ENCODE measurements around the gene ASH1L. TPM values are rescaled to one million over a fixed set of nuclear protein-coding genes. Genes with fewer than 3 reads are reported as not detected.
A peak's percentile ranks its signal among the peaks of the same experiment; 100 is the strongest.
"Not testable (repeated sequence)": the region's sequence is repeated elsewhere in the genome, so short reads cannot be mapped to it uniquely, and the experiment has no call there.

Gene ASH1L
- total RNA-seq, 1 experiment from 2014 or later: 21.2 TPM

DNA sequence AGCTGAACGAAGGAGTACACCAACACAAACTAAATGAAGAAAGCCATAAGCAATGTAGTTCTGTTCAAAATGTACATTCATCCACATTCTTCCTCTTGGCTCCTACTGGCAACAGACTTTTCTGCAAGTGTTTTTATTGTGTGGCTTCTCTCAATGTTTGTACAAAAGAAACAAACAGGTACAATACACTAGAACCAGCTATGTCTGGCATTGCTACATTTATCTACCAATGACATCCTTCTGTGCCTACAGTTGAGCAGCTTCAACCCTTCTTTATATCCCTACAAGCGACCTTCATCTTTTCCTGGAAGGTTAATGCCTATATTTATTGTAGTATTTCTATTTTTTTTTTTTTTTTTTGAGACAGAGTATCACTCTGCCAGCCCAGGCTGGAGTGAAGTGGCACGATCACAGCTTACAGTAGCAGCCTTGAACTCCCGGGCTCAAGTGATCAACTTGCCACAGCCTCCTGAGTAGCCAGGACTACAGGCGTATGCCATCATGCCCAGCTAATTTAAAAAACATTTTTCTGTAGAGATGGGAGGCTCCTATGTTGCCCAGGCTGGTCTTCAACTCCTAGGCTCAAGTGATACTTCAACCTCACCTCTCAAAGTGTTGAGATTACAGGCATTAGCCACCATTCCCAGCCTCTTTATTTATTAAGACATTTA is 89.3 kb downstream of the ASH1L start:
- no peak for DNase-seq (ENCODE audit: low read depth, low spot score)
- in situ Hi-C loops (cut with HindIII; ENCODE audit: low pct_unique_long_range_greater_than_20kb, low sequenced_read_pairs): no loop called here

DNA sequence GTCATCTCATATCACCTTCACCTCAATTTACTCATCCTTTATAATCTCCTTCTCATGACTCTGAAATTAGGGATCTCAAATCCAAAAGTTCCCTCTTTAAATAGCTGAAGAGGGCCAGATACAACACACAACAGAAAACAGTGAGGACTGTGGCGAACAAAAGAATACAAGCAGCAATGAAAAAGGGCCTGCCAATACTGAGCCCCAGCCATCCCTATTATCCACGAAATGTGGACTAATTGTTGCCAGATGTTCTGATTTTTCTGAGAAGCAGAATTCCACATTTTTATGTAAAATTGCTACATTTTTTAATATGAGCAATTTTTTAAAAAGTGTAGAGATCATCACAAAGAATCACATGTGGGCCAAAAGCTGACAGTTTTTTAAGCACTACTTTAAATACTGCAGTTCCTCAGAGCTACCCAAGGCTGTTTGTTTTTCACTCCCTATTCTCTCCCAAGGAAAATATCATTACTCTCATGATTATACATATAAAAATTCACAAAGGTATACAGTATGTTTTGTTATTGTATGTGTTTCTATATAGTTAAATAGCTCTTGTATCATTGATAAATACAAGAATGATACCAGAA is 90.0 kb downstream of the ASH1L start:
- no peak for DNase-seq (ENCODE audit: low read depth, low spot score)
- in situ Hi-C loops (cut with HindIII; ENCODE audit: low pct_unique_long_range_greater_than_20kb, low sequenced_read_pairs): no loop called here

DNA sequence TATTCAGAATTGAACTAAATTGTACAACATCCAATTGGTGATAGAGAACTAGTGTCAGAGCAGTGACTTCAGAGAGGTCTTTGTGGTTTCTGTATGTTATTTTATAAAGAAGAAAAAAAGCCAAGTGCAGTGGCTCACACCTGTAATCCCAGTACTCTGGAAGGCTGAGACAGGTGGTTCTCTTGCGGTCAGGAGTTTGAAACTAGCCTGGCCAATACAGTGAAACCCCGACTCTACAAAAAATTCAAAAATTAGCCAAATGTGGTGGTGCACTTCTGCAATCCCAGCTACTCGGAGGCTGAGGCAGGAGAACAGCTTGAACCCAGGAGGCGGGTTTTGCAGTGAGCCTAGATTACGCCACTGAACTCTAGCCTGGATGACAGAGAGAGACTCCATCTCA is 90.7 kb downstream of the ASH1L start:
- in situ Hi-C loops (cut with HindIII; ENCODE audit: low pct_unique_long_range_greater_than_20kb, low sequenced_read_pairs): no loop called here
- no peak for DNase-seq (ENCODE audit: low read depth, low spot score)

DNA sequence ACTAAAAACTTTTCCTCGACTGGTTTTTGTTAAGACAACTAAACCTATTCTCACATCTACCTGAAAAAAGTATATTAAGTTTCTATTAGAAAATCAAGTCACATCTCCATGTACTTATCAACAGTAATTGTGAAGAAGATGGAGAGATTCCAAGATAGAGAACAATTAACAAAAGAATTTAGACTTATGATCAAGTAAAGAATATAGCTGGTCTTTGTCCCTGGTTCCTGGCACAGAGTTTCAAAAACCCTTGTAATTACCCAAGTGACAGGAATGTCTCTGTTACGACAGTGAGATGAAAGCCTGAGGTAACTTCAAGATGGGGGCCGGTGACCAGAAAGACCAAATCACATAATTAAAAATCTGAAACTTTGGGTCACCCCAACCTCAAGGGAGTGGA is 91.6 kb downstream of the ASH1L start:
- in situ Hi-C loops (cut with HindIII; ENCODE audit: low pct_unique_long_range_greater_than_20kb, low sequenced_read_pairs): no loop called here

DNA sequence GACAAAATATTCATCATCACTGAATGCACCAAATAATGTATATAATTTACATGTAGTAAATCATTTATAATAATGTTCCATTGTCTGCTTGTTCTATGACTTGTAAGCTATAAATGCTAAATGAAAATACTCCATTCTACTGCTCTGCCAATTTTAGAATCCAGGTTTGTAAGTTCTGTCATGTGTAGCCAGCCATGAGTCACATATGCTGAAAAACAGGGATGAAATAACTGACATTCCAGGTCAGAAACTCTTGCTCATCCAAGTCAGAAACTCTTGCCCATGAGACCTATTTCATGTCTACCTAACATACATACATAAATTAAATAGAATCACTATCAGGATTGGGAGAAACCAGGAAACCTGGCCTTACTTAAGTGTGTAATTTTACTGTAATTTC is 95.6 kb downstream of the ASH1L start:
- no peak for DNase-seq (ENCODE audit: low read depth, low spot score)
- in situ Hi-C loops (cut with HindIII; ENCODE audit: low pct_unique_long_range_greater_than_20kb, low sequenced_read_pairs): no loop called here

More for the DNA sequence above, 91.6 kb downstream of the ASH1L start:
- peak; percentile 23 for DNase-seq (ENCODE audit: low read depth, low spot score)

DNA sequence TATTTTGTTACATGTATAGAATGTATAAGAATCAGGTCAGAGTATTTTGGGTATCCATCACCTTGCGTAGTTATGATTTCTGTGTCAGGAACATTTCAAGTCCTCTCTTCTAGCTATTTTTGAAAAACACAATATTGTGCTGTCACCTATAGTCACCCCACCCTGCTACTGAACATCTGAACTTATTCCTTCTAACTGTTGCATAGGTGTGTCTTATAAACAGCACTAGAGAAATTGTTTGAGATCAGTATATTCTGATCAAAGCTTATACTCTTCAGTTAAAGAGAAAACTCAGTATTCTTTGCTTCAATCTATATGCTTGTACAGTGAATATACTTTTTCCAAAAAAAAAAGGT is 96.0 kb downstream of the ASH1L start:
- in situ Hi-C loops (cut with HindIII; ENCODE audit: low pct_unique_long_range_greater_than_20kb, low sequenced_read_pairs): no loop called here
- no peak for DNase-seq (ENCODE audit: low read depth, low spot score)

DNA sequence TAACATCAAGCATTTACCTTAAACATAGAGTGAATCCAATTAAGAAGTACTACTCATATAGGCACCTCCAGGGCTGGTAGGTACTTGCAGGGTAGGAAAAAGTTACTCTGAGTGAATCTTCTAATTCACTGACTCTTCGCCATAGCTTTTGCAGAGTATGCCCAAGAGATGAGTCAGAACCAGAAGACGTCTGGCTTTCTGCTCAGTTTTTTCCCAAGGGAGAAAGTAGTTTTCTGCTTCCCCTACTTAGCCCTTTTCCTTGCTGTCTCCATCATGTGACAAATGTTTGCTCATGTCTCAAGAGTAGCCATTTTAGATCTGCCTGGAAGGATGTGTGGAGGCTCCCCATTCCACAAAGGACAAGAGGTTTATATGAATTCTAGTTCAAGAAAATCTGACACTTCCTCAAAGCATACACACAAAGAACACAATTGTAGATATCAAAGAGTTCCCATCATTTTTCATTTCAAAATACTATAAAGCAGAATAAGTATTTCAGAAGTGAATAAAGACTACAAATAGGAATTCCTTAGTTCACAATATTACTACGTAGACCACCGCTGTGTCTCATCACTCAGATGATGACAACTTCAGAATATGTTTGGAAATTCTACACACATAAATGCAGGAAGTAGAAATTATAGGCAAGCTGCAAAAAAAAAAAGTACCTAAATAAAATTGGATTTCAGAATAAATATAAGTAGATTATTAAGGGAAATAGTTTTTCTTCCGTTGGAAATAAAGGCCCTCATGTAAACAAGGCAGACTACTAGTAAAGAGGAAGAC is 98.5 kb downstream of the ASH1L start:
- DNase-seq (ENCODE audit: low read depth, low spot score): peak; percentile 50
- in situ Hi-C loops (cut with HindIII; ENCODE audit: low pct_unique_long_range_greater_than_20kb, low sequenced_read_pairs): no loop called here

DNA sequence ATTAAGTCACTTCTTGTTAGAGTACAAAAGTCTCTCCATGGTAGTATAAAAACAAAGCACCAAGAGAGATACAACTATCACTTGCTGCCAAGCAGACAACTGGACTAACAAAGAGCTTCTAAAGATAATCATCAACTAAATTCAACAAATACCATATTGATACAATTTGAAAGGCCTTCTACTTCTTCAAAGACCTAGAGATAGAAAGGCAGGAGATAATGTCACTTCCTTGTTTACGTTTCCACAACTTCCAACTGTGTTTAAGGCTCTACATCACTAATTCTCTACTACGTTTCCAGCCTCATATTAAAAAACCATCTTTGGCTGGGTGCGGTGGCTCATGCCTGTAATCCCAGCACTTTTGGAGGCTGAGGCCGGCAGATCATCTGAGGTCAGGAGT is 104.5 kb downstream of the ASH1L start:
- in situ Hi-C loops (cut with HindIII; ENCODE audit: low pct_unique_long_range_greater_than_20kb, low sequenced_read_pairs): no loop called here
- no peak for DNase-seq (ENCODE audit: low read depth, low spot score)

DNA sequence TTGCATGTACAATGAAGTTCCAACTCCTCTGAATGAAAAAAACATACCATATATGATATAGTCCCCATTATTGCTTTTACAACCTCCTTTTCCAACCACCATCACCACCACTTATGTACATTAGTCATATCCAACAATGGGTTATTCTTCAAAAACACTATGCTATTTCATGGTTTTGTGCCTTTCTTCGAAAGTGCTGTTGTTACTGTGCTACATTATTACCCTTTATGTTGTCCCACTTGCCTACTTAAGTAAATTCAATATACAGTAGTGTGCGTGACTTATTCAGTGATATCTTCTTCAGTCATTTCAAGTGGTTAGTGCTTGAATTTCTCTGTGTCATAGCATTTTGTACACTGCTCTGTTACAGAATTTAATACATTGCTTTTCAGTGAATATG is 105.3 kb downstream of the ASH1L start:
- DNase-seq (ENCODE audit: low read depth, low spot score): peak; percentile 70
- in situ Hi-C loops (cut with HindIII; ENCODE audit: low pct_unique_long_range_greater_than_20kb, low sequenced_read_pairs): no loop called here

DNA sequence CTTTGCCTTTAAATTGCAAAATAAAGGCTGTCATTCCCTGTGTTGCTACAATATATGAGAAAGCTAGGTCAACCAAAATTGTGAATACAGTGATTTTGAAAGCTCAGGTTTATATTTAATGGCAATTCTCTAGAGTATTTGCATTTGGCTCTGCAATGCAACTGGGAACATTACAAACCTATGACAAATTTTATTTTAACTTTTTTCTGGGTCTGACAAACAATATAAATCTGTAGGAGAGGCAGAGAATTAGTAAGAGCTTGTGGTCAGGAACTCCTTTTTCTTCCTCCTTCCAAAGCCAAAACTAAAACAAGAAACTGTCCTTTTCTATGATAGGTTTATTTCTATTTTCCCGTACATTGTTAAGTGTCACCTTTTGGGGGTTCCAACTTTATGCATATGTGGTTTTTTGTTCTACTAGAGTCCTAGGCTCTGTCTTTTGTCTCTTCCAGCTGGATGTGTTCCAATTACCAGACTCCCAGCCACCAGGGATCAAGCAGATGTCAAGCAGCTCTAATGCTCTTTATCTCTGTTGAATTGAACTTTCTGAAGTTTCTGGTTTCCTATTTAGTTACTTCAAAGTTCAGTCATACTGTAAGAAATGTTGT is 106.9 kb downstream of the ASH1L start:
- peak; percentile 14 for DNase-seq (ENCODE audit: low read depth, low spot score)
- in situ Hi-C loops (cut with HindIII; ENCODE audit: low pct_unique_long_range_greater_than_20kb, low sequenced_read_pairs): no loop called here

DNA sequence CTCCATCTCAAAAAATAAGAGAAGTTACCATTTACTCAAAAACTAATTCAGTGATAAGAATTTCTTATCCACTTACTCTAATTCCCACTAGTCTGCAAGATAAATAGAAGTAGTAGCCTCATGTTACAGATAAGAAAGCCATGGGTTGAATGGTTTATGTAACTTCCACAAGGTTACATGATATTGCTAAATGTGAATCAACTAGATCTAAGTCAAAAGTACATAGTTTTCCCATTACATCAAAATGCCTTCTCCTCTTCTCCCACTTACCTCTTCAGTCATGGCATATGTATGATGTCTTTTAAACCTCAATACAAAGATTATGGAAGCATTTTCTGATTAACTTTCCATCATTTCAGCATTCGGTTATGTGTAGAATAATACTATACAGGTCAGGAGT is 108.5 kb downstream of the ASH1L start:
- in situ Hi-C loops (cut with HindIII; ENCODE audit: low pct_unique_long_range_greater_than_20kb, low sequenced_read_pairs): no loop called here
- no peak for DNase-seq (ENCODE audit: low read depth, low spot score)

DNA sequence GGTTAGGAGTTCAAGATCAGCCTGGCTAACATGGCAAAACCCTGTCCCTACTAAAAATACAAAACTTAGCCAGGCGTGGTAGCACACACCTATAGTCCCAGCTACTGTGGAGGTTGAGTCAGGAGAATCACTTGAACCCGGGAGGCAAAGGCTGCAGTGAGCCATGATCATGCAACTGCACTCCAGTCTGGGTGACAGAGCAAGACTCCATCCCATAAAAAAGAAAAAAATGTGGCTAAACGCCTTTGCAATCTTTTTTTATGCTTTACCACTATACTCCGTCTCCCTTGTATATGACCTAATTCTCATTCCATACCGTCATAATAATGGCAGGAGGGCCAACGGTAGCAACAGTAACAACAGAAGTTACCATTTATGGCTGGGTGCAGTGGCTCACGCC is 109.5 kb downstream of the ASH1L start:
- DNase-seq (ENCODE audit: low read depth, low spot score): no peak
- in situ Hi-C loops (cut with HindIII; ENCODE audit: low pct_unique_long_range_greater_than_20kb, low sequenced_read_pairs): no loop called here

DNA sequence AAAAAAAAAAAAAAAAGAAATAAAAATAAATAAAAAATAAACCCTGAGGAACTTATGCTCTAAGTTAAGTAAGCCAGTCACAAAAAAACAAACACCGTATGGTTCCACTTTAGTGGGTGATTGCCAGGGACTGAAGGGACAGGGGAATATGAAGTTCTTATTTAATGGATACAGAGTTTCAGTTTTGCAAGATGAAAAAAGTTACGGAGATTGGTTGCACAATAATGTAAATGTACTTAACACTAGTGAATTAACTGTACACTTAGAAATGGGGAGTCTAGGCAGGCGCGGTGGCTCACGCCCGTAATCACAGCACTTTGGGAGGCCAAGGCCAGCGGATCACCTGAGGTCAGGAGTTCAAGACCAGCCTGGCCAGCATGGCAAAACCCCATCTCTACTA is 111.4 kb downstream of the ASH1L start:
- DNase-seq (ENCODE audit: low read depth, low spot score): no peak
- in situ Hi-C loops (cut with HindIII; ENCODE audit: low pct_unique_long_range_greater_than_20kb, low sequenced_read_pairs): no loop called here

DNA sequence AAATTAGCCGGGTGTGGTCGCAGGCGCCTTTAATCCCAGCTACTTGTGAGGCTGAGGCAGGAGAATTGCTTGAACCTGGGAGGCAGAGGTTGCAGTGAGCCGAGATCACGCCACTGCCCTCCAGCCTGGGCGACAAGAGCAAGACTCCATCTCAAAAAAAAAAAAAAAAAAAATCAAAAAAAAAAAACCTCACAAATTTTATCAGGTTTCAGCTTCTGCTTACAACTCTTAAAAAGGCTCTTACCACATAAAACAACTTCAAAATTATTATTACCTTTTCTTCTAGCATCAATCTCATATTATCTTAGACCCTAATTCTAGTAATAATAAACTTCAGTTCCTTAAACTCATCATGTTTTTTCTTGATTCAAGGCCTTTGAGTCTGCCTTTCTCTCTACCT is 120.2 kb downstream of the ASH1L start:
- DNase-seq (ENCODE audit: low read depth, low spot score); in situ Hi-C loops (cut with HindIII; ENCODE audit: low pct_unique_long_range_greater_than_20kb, low sequenced_read_pairs): not testable (repeated sequence)

DNA sequence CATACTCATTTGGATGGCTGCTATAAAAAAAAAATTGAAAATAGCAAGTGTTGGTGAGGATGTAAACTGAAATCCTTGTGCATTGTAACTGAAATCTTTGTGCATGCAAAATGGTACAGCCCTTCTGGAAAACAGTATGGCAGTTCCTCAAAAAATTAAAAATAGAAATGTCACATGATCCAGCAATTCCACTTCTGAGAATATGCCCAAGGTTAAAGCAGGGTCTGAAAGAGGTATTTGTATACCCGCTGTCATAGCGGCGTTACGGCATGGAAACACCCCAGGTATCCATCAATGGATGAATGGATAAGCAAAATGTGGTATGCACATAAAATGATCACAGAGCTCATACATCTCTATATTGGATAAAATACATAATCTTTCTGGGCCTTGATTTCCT is 125.2 kb downstream of the ASH1L start:
- in situ Hi-C loops (cut with HindIII; ENCODE audit: low pct_unique_long_range_greater_than_20kb, low sequenced_read_pairs): no loop called here

DNA sequence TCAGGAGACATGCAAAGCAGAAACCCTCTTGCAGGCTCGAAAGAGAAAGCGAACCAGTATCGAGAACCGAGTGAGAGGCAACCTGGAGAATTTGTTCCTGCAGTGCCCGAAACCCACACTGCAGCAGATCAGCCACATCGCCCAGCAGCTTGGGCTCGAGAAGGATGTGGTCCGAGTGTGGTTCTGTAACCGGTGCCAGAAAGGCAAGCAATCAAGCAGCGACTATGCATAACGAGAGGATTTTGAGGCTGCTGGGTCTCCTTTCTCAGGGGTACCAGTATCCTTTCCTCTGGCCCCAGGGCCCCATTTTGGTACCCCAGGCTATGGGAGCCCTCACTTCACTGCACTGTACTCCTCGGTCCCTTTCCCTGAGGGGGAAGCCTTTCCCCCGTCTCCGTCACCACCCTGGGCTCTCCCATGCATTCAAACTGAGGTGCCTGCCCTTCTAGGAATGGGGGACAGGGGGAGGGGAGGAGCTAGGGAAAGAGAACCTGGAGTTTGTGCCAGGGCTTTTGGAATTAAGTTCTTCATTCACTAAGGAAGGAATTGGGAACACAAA is 128.7 kb downstream of the ASH1L start:
- DNase-seq (ENCODE audit: low read depth, low spot score); in situ Hi-C loops (cut with HindIII; ENCODE audit: low pct_unique_long_range_greater_than_20kb, low sequenced_read_pairs): not testable (repeated sequence)

More for the DNA sequence above, 125.2 kb downstream of the ASH1L start:
- peak; percentile 61 for DNase-seq (ENCODE audit: low read depth, low spot score)

DNA sequence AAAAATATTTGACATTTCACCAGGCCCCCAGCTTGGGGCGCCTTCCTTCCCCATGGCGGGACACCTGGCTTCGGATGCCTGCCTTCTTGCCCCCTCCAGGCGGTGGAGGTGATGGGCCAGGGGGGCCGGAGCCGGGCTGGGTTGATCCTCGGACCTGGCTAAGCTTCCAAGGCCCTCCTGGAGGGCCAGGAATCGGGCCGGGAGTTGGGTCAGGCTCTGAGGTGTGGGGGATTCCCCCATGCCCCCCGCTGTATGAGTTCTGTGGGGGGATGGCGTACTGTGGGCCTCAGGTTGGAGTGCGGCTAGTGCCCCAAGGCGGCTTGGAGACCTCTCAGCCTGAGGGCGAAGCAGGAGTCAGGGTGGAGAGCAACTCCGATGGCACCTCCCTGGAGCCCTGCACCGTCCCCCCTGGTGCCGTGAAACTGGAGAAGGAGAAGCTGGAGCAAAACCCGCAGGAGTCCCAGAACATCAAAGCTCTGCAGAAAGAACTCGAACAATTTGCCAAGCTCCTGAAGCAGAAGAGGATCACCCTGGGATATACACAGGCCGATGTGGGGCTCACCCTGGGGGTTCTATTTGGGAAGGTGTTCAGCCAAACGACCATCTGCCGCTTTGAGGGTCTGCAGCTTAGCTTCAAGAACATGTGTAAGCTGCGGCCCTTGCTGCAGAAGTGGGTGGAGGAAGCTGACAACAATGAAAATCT is 129.3 kb downstream of the ASH1L start:
- DNase-seq (ENCODE audit: low read depth, low spot score); in situ Hi-C loops (cut with HindIII; ENCODE audit: low pct_unique_long_range_greater_than_20kb, low sequenced_read_pairs): not testable (repeated sequence)

DNA sequence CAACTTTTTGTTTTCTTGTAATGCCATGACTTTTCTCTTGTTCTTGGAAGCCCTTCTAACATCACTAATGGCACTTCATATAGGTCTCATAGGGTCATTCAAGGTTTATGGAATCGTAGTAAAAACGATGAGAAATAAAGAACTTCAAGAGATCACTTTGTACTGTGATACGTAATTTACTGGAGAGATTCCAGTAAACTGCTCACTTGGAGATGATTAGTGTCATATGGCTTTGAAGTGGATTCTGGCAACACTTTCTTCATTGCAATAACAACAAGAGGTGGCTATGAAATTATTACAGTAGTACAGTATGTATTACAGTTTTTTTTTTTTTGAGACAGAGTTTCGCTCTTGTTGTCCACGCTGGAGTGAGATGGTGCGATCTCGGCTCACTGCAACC is 138.5 kb downstream of the ASH1L start:
- in situ Hi-C loops (cut with HindIII; ENCODE audit: low pct_unique_long_range_greater_than_20kb, low sequenced_read_pairs): no loop called here

More for the DNA sequence above, 138.5 kb downstream of the ASH1L start:
- DNase-seq (ENCODE audit: low read depth, low spot score): no peak

Data from SK-MEL-5 (cell line).